Smooth muscle cell (in vitro differentiated cells): Measurements from ENCODE around the gene TRIM40. TPM values are rescaled to one million over a fixed set of nuclear protein-coding genes. Genes with fewer than 3 reads are reported as not detected.
"Not testable (repeated sequence)": the region's sequence is repeated elsewhere in the genome, so short reads cannot be mapped to it uniquely, and the experiment has no call there.

Experiments
- DNase-seq: peaks from one replicate; lab custom pipeline; 2025; ENCODE audit not compliant: unreplicated experiment; lab: John Stamatoyannopoulos, UW
- H2AFZ ChIP-seq: fragments of 200-600 bp; sonication (generic); 2 replicates; pipeline ENCODE4 v1.6.0; 2016; ENCODE audit warnings: antibody characterized with exemption, low read depth, mild to moderate bottlenecking
- H3F3A ChIP-seq: fragments of 200-600 bp; sonication (generic); 2 replicates; pipeline ENCODE4 v1.6.0; 2017; ENCODE audit warnings: antibody characterized with exemption, low read depth
- H3K27ac ChIP-seq: fragments of 200-600 bp; sonication (generic); 2 replicates; pipeline ENCODE4 v1.5.1; 2016; ENCODE audit warnings: low read depth, mild to moderate bottlenecking
- H3K27me3 ChIP-seq: fragments of 200-600 bp; sonication (generic); 2 replicates; pipeline ENCODE4 v1.6.1; 2016; ENCODE audit warnings: low read depth, mild to moderate bottlenecking
- H3K36me3 ChIP-seq: fragments of 200-600 bp; sonication (generic); 2 replicates; pipeline ENCODE4 v1.5.1; 2016; ENCODE audit warnings: low read depth
- H3K4me1 ChIP-seq: fragments of 200-600 bp; sonication (generic); 2 replicates; pipeline ENCODE4 v1.5.1; 2016; ENCODE audit warnings: low read depth
- H3K4me2 ChIP-seq: fragments of 200-600 bp; sonication (generic); 2 replicates; pipeline ENCODE4 v1.6.0; 2016; ENCODE audit warnings: mild to moderate bottlenecking
- H3K4me3 ChIP-seq: fragments of 200-600 bp; sonication (generic); 2 replicates; pipeline ENCODE4 v1.5.1; 2016; ENCODE audit warnings: mild to moderate bottlenecking
- H3K79me2 ChIP-seq: fragments of 200-600 bp; sonication (generic); 2 replicates; pipeline ENCODE4 v1.6.0; 2016; ENCODE audit warnings: low read depth, mild to moderate bottlenecking
- H3K9ac ChIP-seq: fragments of 200-600 bp; sonication (generic); 2 replicates; pipeline ENCODE4 v1.6.0; 2016; ENCODE audit warnings: low read depth
- H3K9me3 ChIP-seq: fragments of 200-600 bp; sonication (generic); replicated peaks from 2 replicates; pipeline ENCODE4 v1.5.1; 2016; ENCODE audit warnings: low read depth
- H4K20me1 ChIP-seq: fragments of 200-600 bp; sonication (generic); 2 replicates; pipeline ENCODE4 v1.6.0; 2016; ENCODE audit warnings: low read depth
- CTCF ChIP-seq: fragments of 200-600 bp; sonication (generic); IDR thresholded peaks from 2 replicates; pipeline ENCODE4 v1.5.1; 2017; ENCODE audit warnings: borderline replicate concordance, mild to moderate bottlenecking, antibody characterized with exemption; ENCODE audit not compliant: insufficient read depth, poor library complexity, severe bottlenecking
- WGBS: methylation state at CpG from one replicate; pipeline ENCODE4 v1.1.7; 2016; ENCODE audit warnings: low lambda C conversion rate; 5-methylcytosine and 5-hydroxymethylcytosine counted together
- polyA plus RNA-seq: library from polyadenylated mRNA; unstranded; fragments of >200 nt; fragmentation: Nextera tagmentation; extraction: Ambion mirVana; gene quantifications from 2 replicates; pipeline ENCODE4 v1.2.1, GENCODE V29; 2016
- total RNA-seq: library from RNA; depleted of rRNA; stranded (reverse); fragments of >200 nt; gene quantifications from 2 replicates; pipeline ENCODE4 v1.2.3, GENCODE V29; 2014

TRIM40 gene
- total and polyA plus RNA-seq, 2 experiments from 2014 or later, result not detected

GRCh38 chr6:30163090-30163917 lies 27.4 kb downstream of the TRIM40 start, which contains the start of gene TRIM15:
Gene TRIM15, plus strand, starts transcription at chr6:30163546. Its CDS starts 139 bp downstream, at chr6:30163685.
- Histone ChIP-seq H3K79me2 (no peaks in the 10 kb centered on the region), H3K4me2 (no peak within 1 kb of the TSS), H3K4me1 (no peaks in the 10 kb centered on the region), H3K9me3 (no peaks in the 10 kb centered on the region), H3K27ac (no peak within 1 kb of the TSS), H3F3A (no peaks in the 10 kb centered on the region), H4K20me1 (no peaks in the 10 kb centered on the region), H3K4me3 (no peak within 1 kb of the TSS), H3K9ac (no peak within 1 kb of the TSS), H3K27me3 (peaks cover 39% of the 10 kb centered on the region), H3K36me3 (no peaks in the 10 kb centered on the region), H2AFZ (no peak within 1 kb of the TSS)
- 84% methylated on average over 31 of the region's 31 CpGs for WGBS
- TF ChIP-seq CTCF, result no peak
- no peak for DNase-seq

GRCh38 chr6:30163918-30164654 lies 28.1 kb downstream of the TRIM40 start:
- TF ChIP-seq CTCF, result no peak
- no peak for DNase-seq
- no peaks in the 10 kb centered on the region for H4K20me1 ChIP-seq
- no peaks in the 10 kb centered on the region for H3K4me1 ChIP-seq
- no peak overlapping the region for H3K27ac ChIP-seq
- H3K9me3 ChIP-seq, result no peaks in the 10 kb centered on the region
- WGBS, result 90% methylated on average over 16 of the region's 16 CpGs
- peaks cover 39% of the 10 kb centered on the region for H3K27me3 ChIP-seq
- H3K4me2 ChIP-seq, result no peak overlapping the region
- no peaks in the 10 kb centered on the region for H3K36me3 ChIP-seq
- no peak overlapping the region for H3K9ac ChIP-seq
- H2AFZ ChIP-seq, result no peak overlapping the region
- no peaks in the 10 kb centered on the region for H3K79me2 ChIP-seq
- no peaks in the 10 kb centered on the region for H3F3A ChIP-seq
- H3K4me3 ChIP-seq, result no peak overlapping the region

GRCh38 chr6:30164714-30165113 lies 28.8 kb downstream of the TRIM40 start:
- no peak overlapping the region for H3K4me3 ChIP-seq
- no peaks in the 10 kb centered on the region for H3K79me2 ChIP-seq
- H3F3A ChIP-seq, result no peaks in the 10 kb centered on the region
- H3K4me1 ChIP-seq, result no peaks in the 10 kb centered on the region
- H2AFZ ChIP-seq, result no peak overlapping the region
- H3K9ac ChIP-seq, result no peak overlapping the region
- TF ChIP-seq CTCF, result no peak
- WGBS, result 82% methylated on average over 4 of the region's 4 CpGs
- no peak for DNase-seq
- no peaks in the 10 kb centered on the region for H4K20me1 ChIP-seq
- peaks cover 40% of the 10 kb centered on the region for H3K27me3 ChIP-seq
- no peak overlapping the region for H3K27ac ChIP-seq
- H3K4me2 ChIP-seq, result no peak overlapping the region
- H3K9me3 ChIP-seq, result no peaks in the 10 kb centered on the region
- H3K36me3 ChIP-seq, result no peaks in the 10 kb centered on the region

GRCh38 chr6:30165238-30165637 lies 29.3 kb downstream of the TRIM40 start:
- H3K4me2 ChIP-seq, H3K27ac ChIP-seq, H3K9me3 ChIP-seq, H3K4me3 ChIP-seq, H3F3A ChIP-seq, DNase-seq, H3K36me3 ChIP-seq, H3K4me1 ChIP-seq, H4K20me1 ChIP-seq, H3K79me2 ChIP-seq, H3K9ac ChIP-seq, H2AFZ ChIP-seq: not testable (repeated sequence)
- 78% methylated on average over 1 of the region's 1 CpG for WGBS
- H3K27me3 ChIP-seq, result peaks cover 39% of the 10 kb centered on the region
